SH-SY5Y (cell line): ENCODE data around the gene TANGO2.

ENCODE experiments used
- GATA2 ChIP-seq: IDR thresholded peaks from 2 replicates; pipeline ENCODE4 v1.6.1; 2011; ENCODE audit warnings: mild to moderate bottlenecking, low read depth, low read length
- GATA3 ChIP-seq: IDR thresholded peaks from 2 replicates; pipeline ENCODE4 v1.6.1; 2011; ENCODE audit warnings: low read depth, mild to moderate bottlenecking, low read length, moderate library complexity

Gene TANGO2

GRCh38 chr22:20028855-20029549 lies 8.1 kb downstream of the TANGO2 start:
- TF ChIP-seq GATA2: no peak
- no peak for TF ChIP-seq GATA3

DNA sequence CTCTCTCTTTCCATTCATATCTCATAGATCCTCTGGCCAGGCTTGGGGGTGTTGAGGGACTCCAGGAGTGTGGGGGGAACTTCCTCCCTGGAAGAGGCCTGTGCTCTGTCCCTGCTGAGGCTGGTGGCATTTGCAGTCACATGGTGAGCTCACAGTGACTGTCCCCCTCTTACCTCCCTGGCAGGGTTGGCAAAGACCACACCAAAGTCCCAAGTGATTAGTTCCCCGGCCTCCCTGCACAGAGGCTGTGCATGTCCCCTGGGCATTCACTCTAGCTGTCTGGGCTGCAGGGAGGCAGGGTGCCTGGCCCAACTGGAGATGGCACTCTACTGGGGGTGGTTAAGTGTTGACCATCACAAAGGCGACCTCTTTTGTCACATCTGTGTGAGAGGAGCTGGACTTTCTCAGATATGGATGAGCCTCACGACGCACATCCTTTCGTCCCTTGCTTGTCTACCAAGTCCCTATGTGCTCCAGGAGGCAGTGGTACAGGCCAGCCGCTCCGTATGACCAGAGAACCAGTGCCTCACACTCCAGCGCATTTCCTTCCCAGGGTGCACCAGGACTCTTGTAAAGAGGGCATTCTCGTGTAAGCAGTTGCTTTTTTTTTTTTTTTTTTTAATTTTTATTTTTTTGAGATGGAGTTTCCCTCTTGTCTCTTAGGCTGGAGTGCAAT lies 8.8 kb downstream of the TANGO2 start:
- TF ChIP-seq GATA2: no peak
- TF ChIP-seq GATA3: no peak

GRCh38 chr22:20031732-20032406 lies 11.0 kb downstream of the TANGO2 start:
- TF ChIP-seq GATA3 (no peak), GATA2 (no peak)

DNA sequence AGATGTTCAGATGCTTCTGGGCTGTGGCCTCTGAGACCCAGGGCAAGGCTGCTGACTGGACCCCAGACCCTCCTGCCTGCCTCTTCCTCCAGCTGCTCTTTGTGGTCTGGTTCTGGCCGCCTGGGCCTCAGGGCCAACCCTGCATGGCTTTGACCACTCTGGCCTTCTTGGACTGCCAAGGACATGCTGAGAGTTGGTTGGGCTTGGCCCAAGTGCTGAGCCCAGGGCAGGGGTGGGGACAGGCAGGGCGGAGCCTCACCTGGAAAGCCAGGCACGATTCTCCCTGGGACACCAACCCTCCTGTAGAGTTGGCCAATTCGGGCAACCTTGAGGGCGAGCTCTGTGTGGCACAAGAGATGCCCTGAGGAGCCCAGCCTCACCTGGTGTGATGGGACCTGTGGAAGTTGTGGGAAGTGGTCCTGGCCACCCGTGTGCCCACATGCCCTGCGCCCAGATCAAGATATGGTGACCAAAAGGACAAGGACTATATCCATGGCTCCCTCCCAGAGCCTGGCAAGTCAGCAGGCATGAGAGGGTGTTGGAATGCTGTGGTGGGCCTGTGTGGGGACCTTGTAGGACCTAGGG lies 11.6 kb downstream of the TANGO2 start:
- TF ChIP-seq GATA2 (no peak), GATA3 (no peak)

GRCh38 chr22:20033045-20033706 lies 12.3 kb downstream of the TANGO2 start:
- TF ChIP-seq GATA3 (no peak), GATA2 (no peak)

DNA sequence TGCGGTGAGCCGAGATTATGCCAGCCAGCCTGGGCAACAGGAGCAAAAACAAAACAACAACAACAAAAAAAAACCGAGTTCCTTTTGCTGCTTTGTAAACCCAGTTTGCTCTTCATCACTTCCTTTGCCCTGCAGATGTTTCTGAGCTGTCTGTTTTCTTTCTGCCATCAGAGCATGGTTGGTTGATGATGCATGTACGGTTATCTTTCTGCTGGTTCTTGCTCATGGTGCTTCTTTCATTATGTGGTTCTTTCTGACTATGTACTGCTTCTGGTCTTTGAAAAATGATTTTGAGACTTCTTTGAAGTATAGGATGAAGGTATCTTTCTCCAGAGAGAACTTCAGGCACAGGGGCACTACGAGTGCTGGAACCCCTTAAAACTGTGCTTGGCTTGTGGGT lies 13.2 kb downstream of the TANGO2 start:
- TF ChIP-seq GATA2: no peak
- no peak for TF ChIP-seq GATA3

DNA sequence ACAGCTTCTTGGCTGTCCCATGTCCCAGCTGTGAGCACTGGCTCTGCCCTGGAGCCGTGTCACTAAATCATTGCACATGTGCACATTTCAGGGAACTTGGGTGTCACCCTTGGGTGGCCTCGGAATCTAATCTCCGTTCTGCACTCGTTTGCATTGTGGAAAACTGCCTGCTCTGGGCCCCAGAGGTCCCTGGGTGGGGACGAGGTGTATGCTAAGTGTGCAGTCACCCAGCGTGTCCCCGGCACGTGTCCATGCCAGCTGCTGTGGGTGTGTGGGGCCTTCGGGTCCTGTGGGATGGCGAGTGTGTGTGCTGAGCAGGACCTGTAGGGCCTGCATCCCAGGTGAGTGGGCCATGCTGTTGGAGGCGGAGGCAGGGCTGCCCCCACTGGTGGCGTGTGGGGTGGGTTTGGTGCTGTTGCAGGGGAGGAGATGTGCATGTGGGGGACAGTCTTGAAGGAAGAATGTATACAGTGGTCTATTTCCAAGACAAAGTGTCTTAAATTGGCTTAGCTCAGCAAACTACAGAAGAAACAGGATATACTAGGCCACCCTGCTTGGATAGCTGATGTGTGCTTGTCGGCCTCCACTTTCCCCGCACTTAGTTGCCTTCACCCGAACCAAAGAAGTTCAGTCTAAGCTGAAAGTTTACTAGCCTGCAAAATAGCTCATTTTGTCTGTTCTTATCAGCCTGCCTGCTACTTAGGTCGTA lies 14.6 kb downstream of the TANGO2 start:
- no peak for TF ChIP-seq GATA3
- no peak for TF ChIP-seq GATA2

GRCh38 chr22:20036084-20036482 lies 15.2 kb downstream of the TANGO2 start:
- no peak for TF ChIP-seq GATA3
- no peak for TF ChIP-seq GATA2

DNA sequence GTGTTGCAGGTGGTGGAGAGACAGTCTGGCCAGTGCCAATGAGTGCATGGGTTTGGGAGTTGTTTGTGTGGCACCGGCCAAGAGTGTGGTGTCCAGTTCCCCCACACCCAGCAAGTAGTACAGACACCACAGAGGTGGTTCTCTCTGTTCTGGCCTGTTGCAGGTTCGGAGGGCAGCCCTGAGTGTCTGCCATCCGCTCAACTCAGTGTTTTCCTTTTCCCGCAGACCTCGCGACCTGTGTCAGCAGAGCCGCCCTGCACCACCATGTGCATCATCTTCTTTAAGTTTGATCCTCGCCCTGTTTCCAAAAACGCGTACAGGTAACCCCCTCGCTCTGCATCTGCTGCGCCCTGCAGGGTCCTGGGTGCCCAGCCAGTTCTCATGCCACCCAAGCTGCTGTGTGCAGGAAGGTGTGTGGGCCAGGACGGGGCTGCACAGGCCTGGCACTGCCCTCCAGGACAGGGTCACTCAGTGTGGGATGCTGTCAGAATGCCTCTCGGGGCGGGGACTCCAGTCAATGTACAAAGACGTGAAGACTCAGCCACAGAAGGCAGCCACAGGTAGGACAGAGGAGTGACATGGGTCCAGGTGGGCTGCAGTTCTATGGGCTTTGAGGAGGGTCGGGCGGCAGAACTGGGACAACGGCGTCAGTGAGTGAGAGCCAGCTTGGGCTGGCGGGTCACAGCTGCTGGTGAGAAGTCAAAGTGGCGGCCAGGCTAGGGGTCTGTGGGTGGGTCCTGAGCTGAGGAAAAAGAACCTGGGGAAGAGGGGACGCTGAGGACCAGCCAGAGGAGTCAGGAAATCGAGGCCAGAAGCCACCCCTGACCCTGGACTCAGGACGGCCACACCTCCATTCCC lies 15.9 kb downstream of the TANGO2 start:
- no peak for TF ChIP-seq GATA3
- TF ChIP-seq GATA2: no peak

DNA sequence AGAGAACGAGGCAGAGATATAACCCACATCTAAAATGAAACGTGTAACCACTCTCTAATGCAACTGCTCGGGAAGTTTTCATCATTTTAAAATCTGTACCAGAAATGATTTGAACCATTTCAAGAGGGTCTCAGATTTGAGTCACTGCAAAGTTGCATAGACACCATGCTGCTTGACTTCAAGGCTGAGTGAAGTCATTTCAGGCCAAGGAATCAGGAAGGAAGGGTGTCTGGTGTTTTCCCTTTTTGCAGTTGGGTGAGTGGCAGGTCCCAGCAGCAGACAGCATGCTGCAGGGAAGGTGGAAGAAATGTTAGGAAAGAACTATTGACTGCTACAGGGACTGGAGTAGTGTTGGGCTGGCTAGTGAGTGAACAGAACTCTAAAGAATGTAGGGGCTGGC lies 16.5 kb downstream of the TANGO2 start:
- no peak for TF ChIP-seq GATA3
- TF ChIP-seq GATA2: no peak

- TF ChIP-seq GATA3: no peak
- no peak for TF ChIP-seq GATA2
Measured at GRCh38 chr22:20038574-20038973, 17.7 kb downstream of the TANGO2 start.

DNA sequence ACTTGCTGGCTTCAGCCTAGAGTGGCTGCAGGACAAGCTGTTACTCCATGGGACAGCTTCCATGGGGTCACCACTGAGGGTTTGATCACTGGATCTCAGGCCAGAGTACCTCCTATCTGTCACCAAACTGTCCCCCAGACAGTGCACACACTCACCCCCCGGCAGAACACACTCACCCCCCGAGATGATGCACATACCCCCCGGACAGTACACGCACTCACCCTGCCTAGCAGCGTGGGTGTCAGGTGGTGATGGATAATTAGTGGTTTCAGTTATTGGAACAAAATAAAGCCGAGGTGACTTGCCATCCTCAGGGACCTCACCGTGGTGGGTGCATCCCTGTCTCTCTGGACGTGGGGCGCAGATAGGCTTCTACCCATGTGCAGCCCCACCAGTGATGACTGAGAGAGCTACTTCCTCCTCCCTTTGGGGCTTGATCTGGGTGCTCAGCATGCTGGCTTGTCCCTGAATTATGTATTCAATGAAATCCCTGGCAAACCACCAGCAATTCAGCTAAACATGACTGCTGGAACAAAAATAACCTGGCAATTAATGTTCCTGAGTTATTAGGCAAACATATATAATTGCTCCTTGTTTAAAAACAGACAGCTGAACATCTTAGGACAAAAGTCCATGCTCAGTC lies 18.9 kb downstream of the TANGO2 start:
- TF ChIP-seq GATA2 (no peak), GATA3 (no peak)
